Measurements from ENCODE around the gene GAGE2A. TPM values are rescaled to one million over a fixed set of nuclear protein-coding genes. Genes with fewer than 3 reads are reported as not detected.
"Not testable (repeated sequence)": the region's sequence is repeated elsewhere in the genome, so short reads cannot be mapped to it uniquely, and the experiment has no call there.

GAGE2A gene
- total and polyA plus RNA-seq, 2 of the 8 experiments (the other 6 are each of a cell fraction or from before 2014, with no cell fraction given) = not detected

- H3K56ac ChIP-seq (replicated peaks; ENCODE audit: insufficient read length, low read depth, low read length); H3K4me3 ChIP-seq (ENCODE audit: extremely low read depth in 1 of 4, insufficient read depth in 2 of 4, low read depth in 3 of 4, low read length in 4 of 4); H3K4ac ChIP-seq (replicated peaks; ENCODE audit: insufficient read length, low read depth, low read length); H4K5ac ChIP-seq (ENCODE audit: insufficient read length, low read depth, low read length); H2AFZ ChIP-seq (ENCODE audit: low read length); H3K27me3 ChIP-seq (replicated peaks in 1 of 4; ENCODE audit: control insufficient read depth in 3 of 4, extremely low read depth in 1 of 4, insufficient read depth in 3 of 4, low read length in 3 of 4); H3K23ac ChIP-seq (ENCODE audit: insufficient read length); CTCF ChIA-PET (ENCODE audit: partially characterized antibody); H3K9ac ChIP-seq (replicated peaks in 1 of 4; ENCODE audit: extremely low read depth in 1 of 4, low read depth in 3 of 4, low read length in 3 of 4); H4K8ac ChIP-seq (ENCODE audit: extremely low read depth, insufficient read depth, low read length); H3K4me1 ChIP-seq (replicated peaks in 1 of 4; ENCODE audit: control insufficient read depth in 3 of 4, insufficient read depth in 4 of 4, low read length in 3 of 4); H2BK15ac ChIP-seq (ENCODE audit: low read length); H3K9me3 ChIP-seq (ENCODE audit: insufficient read depth in 2 of 2, low read depth in 1 of 2, low read length in 1 of 2); H2BK20ac ChIP-seq (ENCODE audit: low read length); H3K23me2 ChIP-seq (ENCODE audit: low read depth, low read length); FAIRE-seq; H3K27ac ChIP-seq (ENCODE audit: low read depth, low read length); H3K36me3 ChIP-seq (ENCODE audit: control insufficient read depth in 2 of 4, insufficient read depth in 4 of 4, low read length in 3 of 4); H2AK5ac ChIP-seq (ENCODE audit: low read depth, low read length); H4K20me1 ChIP-seq (replicated peaks in 1 of 2; ENCODE audit: control insufficient read depth in 1 of 2, insufficient read depth in 2 of 2, low read length in 2 of 2); H3K79me1 ChIP-seq (ENCODE audit: low read depth, low read length); H3K14ac ChIP-seq (ENCODE audit: insufficient read length); H4K91ac ChIP-seq (replicated peaks; ENCODE audit: insufficient read length, low read length); H3K18ac ChIP-seq (ENCODE audit: extremely low read depth, low read length); H2BK5ac ChIP-seq (ENCODE audit: low read depth, low read length); H3K79me2 ChIP-seq (ENCODE audit: control insufficient read depth in 1 of 2, insufficient read depth in 2 of 2, low read length in 2 of 2); H3K4me2 ChIP-seq (ENCODE audit: insufficient read depth in 1 of 2, low read depth in 2 of 2, low read length in 2 of 2); POLR2A ChIA-PET (ENCODE audit: partially characterized antibody); H2BK120ac ChIP-seq (replicated peaks; ENCODE audit: low read depth, low read length); DNase-seq (ENCODE audit: low read depth in 1 of 2, low spot score in 2 of 2); H2BK12ac ChIP-seq (ENCODE audit: low read depth, low read length): not testable (repeated sequence)
- WGBS, 2 experiments (ENCODE audit: extremely low coverage in 1 of 2, insufficient coverage in 1 of 2, insufficient read length in 1 of 2, insufficient replicate concordance in 2 of 2, low coverage in 1 of 2, low lambda C conversion rate in 2 of 2, missing lambda C conversion rate in 1 of 2) = no CpG with 5 or more reads among the region's 16 CpGs
These were observed 28.8 kb upstream of the GAGE2A start, which contains the start of gene GAGE12F for GRCh38 chrX:49560542-49560941. TSS of gene GAGE12F (plus strand) at chrX:49560842. CDS start at chrX:49561997, 1,155 bp downstream.

GRCh38 chrX:49568728-49569127 lies 20.6 kb upstream of the GAGE2A start:
- CTCF ChIA-PET (ENCODE audit: partially characterized antibody); H3K36me3 ChIP-seq (ENCODE audit: control insufficient read depth in 2 of 4, insufficient read depth in 4 of 4, low read length in 3 of 4); H3K4me3 ChIP-seq (ENCODE audit: extremely low read depth in 1 of 4, insufficient read depth in 2 of 4, low read depth in 3 of 4, low read length in 4 of 4); H2BK5ac ChIP-seq (ENCODE audit: low read depth, low read length); POLR2A ChIA-PET (ENCODE audit: partially characterized antibody); H2AK5ac ChIP-seq (ENCODE audit: low read depth, low read length); H2BK120ac ChIP-seq (replicated peaks; ENCODE audit: low read depth, low read length); H2BK12ac ChIP-seq (ENCODE audit: low read depth, low read length); H3K23ac ChIP-seq (ENCODE audit: insufficient read length); H3K23me2 ChIP-seq (ENCODE audit: low read depth, low read length); H3K4me1 ChIP-seq (replicated peaks in 1 of 4; ENCODE audit: control insufficient read depth in 3 of 4, insufficient read depth in 4 of 4, low read length in 3 of 4); H2BK20ac ChIP-seq (ENCODE audit: low read length); H3K79me2 ChIP-seq (ENCODE audit: control insufficient read depth in 1 of 2, insufficient read depth in 2 of 2, low read length in 2 of 2); H3K79me1 ChIP-seq (ENCODE audit: low read depth, low read length); H3K9me3 ChIP-seq (ENCODE audit: insufficient read depth in 2 of 2, low read depth in 1 of 2, low read length in 1 of 2); H2BK15ac ChIP-seq (ENCODE audit: low read length); H2AFZ ChIP-seq (ENCODE audit: low read length); H3K4ac ChIP-seq (replicated peaks; ENCODE audit: insufficient read length, low read depth, low read length); H4K91ac ChIP-seq (replicated peaks; ENCODE audit: insufficient read length, low read length); H4K8ac ChIP-seq (ENCODE audit: extremely low read depth, insufficient read depth, low read length); H3K56ac ChIP-seq (replicated peaks; ENCODE audit: insufficient read length, low read depth, low read length); H3K18ac ChIP-seq (ENCODE audit: extremely low read depth, low read length); H3K9ac ChIP-seq (replicated peaks in 1 of 4; ENCODE audit: extremely low read depth in 1 of 4, low read depth in 3 of 4, low read length in 3 of 4); H3K27me3 ChIP-seq (replicated peaks in 1 of 4; ENCODE audit: control insufficient read depth in 3 of 4, extremely low read depth in 1 of 4, insufficient read depth in 3 of 4, low read length in 3 of 4); H4K5ac ChIP-seq (ENCODE audit: insufficient read length, low read depth, low read length); H3K14ac ChIP-seq (ENCODE audit: insufficient read length); FAIRE-seq; H3K4me2 ChIP-seq (ENCODE audit: insufficient read depth in 1 of 2, low read depth in 2 of 2, low read length in 2 of 2); DNase-seq (ENCODE audit: low read depth in 1 of 2, low spot score in 2 of 2); H4K20me1 ChIP-seq (replicated peaks in 1 of 2; ENCODE audit: control insufficient read depth in 1 of 2, insufficient read depth in 2 of 2, low read length in 2 of 2); H3K27ac ChIP-seq (ENCODE audit: low read depth, low read length): not testable (repeated sequence)
- WGBS, 2 experiments (ENCODE audit: extremely low coverage in 1 of 2, insufficient coverage in 1 of 2, insufficient read length in 1 of 2, insufficient replicate concordance in 2 of 2, low coverage in 1 of 2, low lambda C conversion rate in 2 of 2, missing lambda C conversion rate in 1 of 2) = 87% methylated on average over 7 of the region's 11 CpGs; no CpG with 5 or more reads in 1 of the 2 experiments

Measured in H1 (cell line).